ENCODE data around the gene MREG. TPM values are rescaled to one million over a fixed set of nuclear protein-coding genes. Genes with fewer than 3 reads are reported as not detected.

Gene MREG
- total RNA-seq, 1 experiment from 2014 or later = 2.1 TPM

DNA sequence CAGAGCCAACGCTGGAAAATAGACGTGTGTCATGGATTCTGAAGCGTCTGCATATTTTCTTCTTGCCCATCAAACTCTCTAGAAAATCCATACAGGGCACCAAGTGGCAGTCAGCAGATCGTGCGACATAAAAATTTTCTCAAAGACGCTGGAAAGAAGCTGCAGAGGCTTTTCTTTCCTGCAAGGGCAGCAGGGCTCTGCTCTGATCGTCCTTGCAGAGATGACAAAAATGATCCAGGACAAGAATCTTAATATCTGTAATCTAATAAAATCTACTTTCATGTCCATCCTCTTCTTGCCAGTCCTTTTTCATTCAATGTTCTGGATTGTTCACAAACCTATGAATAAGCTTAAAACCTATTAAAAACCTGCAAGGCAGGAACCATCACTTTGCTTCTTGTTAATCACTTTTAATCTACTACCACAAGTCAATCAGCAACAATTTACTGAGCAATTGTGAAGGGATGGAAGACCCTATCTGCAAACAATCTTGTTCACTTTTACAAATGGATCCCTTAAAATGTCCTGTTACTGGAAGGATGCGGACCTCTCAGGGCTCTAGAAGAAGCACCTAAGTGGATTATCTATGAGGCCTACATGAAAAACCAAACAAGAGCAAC, 93.6 kb downstream of the MREG start:
- H3K4me3 ChIP-seq = no peak overlapping the region
- H3K27me3 ChIP-seq = no peaks in the 10 kb centered on the region
- no peak for DNase-seq
- no peaks in the 10 kb centered on the region for H3K9me3 ChIP-seq
- no peaks in the 10 kb centered on the region for H3K36me3 ChIP-seq

GRCh38 chr2:215918901-215919599, 94.3 kb downstream of the MREG start:
- DNase-seq = peak; percentile 41
- no peaks in the 10 kb centered on the region for H3K27me3 ChIP-seq
- no peaks in the 10 kb centered on the region for H3K36me3 ChIP-seq
- H3K9me3 ChIP-seq = no peaks in the 10 kb centered on the region
- H3K4me3 ChIP-seq = no peak overlapping the region

DNA sequence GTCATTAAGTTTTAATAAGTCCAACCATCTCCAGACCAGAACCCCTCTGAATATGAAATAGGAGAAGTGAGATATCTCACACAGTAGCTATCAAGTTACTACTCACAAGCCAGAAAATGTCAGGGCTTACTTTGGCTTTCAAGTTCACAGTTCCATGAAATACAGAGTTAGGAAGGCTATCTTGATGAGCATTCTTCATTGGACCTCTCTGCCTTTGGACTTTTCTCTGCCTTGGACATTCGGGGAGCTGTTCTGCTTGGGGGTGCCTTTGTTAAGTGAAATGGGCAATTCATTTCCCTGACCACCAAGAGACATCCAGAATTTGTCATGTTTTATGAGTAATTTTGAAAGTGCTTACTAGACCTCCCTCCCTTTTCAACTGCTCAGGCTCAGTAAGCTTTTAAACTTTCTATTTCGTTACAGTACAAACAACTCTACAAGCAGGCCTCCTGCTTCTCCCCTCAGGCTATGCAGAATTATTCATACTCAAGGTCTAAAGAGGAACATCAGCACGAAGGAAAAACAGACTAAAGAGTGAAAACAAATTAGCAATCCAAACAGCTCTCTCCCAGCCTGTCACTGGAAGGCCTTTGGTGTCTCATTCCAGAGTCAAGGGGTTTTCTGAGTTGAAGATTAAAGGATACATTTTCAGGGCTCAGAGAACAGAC, 95.3 kb downstream of the MREG start:
- Histone ChIP-seq H3K27me3 (no peaks in the 10 kb centered on the region), H3K36me3 (no peaks in the 10 kb centered on the region), H3K9me3 (no peaks in the 10 kb centered on the region), H3K4me3 (no peak overlapping the region)
- DNase-seq = no peak

GRCh38 chr2:215915441-215915840, 97.9 kb downstream of the MREG start:
- DNase-seq = no peak
- Histone ChIP-seq H3K4me3 (no peak overlapping the region), H3K9me3 (no peaks in the 10 kb centered on the region), H3K27me3 (no peaks in the 10 kb centered on the region), H3K36me3 (no peaks in the 10 kb centered on the region)

GRCh38 chr2:215914777-215915165, 98.6 kb downstream of the MREG start:
- Histone ChIP-seq H3K9me3 (no peaks in the 10 kb centered on the region), H3K36me3 (no peaks in the 10 kb centered on the region)
- DNase-seq = no peak

GRCh38 chr2:215914054-215914776, 99.1 kb downstream of the MREG start:
- Histone ChIP-seq H3K36me3 (no peaks in the 10 kb centered on the region), H3K9me3 (no peaks in the 10 kb centered on the region), H3K27me3 (no peaks in the 10 kb centered on the region), H3K4me3 (no peak overlapping the region)
- DNase-seq = no peak

More at GRCh38 chr2:215914777-215915165, 98.6 kb downstream of the MREG start:
- no peaks in the 10 kb centered on the region for H3K27me3 ChIP-seq
- no peak overlapping the region for H3K4me3 ChIP-seq

- Histone ChIP-seq H3K4me3 (no peak overlapping the region), H3K27me3 (no peaks in the 10 kb centered on the region), H3K9me3 (no peaks in the 10 kb centered on the region), H3K36me3 (no peaks in the 10 kb centered on the region)
- DNase-seq = no peak
Observed at GRCh38 chr2:215912299-215912842, 101.0 kb downstream of the MREG start.

GRCh38 chr2:215911301-215912085, 101.9 kb downstream of the MREG start:
- no peak for DNase-seq
- no peak overlapping the region for H3K4me3 ChIP-seq
- no peaks in the 10 kb centered on the region for H3K9me3 ChIP-seq
- H3K36me3 ChIP-seq = no peaks in the 10 kb centered on the region
- no peaks in the 10 kb centered on the region for H3K27me3 ChIP-seq

DNA sequence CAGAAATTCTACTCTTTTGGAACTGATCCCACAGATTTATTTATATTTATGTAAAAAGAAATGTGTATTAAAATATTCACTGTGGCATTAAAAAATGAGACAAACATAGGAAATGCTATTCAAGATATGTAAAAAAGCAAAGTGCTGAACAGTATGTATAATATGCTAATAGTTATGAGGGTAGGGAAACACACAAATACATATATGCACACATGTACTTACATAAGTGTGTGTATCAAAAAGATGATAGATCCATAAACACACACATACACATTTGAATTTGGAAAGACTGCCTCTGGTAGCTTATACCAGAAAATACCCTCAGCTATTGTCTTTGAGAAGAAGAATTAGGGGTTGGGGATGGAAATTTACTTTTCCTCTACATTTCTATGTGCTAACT, 103.2 kb downstream of the MREG start:
- H3K36me3 ChIP-seq = no peaks in the 10 kb centered on the region
- no peaks in the 10 kb centered on the region for H3K27me3 ChIP-seq
- no peak for DNase-seq
- H3K4me3 ChIP-seq = no peak overlapping the region
- H3K9me3 ChIP-seq = no peaks in the 10 kb centered on the region

- H3K27me3 ChIP-seq = no peaks in the 10 kb centered on the region
- no peaks in the 10 kb centered on the region for H3K36me3 ChIP-seq
Observed at GRCh38 chr2:215907147-215907546, 106.2 kb downstream of the MREG start.

DNA sequence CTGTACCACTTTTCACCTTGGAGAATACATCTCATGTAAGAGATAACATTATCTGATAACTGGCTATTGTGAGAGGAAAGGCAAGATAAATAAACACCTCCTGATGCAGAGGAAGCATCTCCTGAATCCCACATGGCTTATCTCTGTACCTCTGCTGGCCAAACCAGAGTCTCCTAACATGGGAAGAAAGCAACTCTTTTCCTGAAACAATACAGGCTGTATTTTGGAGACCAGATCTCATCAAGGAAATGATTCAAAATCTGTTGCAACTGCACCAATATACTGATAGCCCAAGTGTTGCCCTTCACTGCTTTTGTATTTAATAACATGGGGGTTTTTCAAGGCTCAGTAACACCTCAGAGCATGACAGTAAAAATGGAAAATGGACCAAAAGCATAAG, 106.9 kb downstream of the MREG start:
- H3K4me3 ChIP-seq = no peak overlapping the region
- H3K27me3 ChIP-seq = no peaks in the 10 kb centered on the region
- no peak for DNase-seq

More at GRCh38 chr2:215907147-215907546, 106.2 kb downstream of the MREG start:
- DNase-seq = no peak
- Histone ChIP-seq H3K9me3 (no peaks in the 10 kb centered on the region), H3K4me3 (no peak overlapping the region)

DNA sequence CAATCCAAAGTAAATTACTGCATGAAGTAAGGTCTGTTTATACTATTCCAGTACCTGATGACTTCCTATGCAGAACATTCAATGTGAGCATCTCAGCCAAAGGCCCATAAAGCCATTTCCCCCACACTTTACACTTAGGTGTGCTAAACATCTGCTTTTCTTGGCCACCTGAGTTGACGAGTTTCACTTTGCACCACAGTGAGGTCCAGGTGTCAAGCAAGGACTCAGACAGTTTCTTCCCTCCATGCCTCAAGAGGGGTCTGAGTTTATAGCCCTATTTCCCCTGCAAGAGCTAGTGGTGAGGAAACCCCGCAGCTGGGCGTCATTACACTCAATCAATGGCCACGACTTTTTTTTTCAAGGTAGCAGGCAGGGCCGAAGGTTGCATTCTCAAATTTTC, 107.7 kb downstream of the MREG start:
- Histone ChIP-seq H3K4me3 (no peak overlapping the region), H3K36me3 (no peaks in the 10 kb centered on the region), H3K9me3 (no peaks in the 10 kb centered on the region), H3K27me3 (no peaks in the 10 kb centered on the region)
- no peak for DNase-seq

More for the DNA sequence above, 106.9 kb downstream of the MREG start:
- Histone ChIP-seq H3K9me3 (no peaks in the 10 kb centered on the region), H3K36me3 (no peaks in the 10 kb centered on the region)

DNA sequence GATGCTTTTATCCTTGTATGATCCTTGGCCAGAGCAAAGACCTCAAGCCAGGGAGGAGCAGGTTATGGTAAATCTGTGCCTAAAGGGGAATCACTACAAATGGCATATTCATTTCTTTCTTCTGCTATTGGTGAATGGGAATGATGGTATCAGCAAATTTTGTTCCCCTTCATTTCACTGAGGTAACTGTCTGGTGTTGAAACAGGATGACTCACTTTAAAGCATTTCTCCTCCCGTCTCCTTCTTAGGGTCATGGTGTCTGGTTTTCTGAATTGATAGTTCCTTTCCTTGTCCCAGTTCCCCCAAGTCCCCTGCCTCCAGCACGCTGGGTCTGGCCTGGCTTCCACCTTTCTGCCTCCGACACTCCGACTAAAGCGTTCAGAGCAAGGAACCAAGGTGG, 109.2 kb downstream of the MREG start:
- H3K4me3 ChIP-seq = no peak overlapping the region
- H3K27me3 ChIP-seq = no peaks in the 10 kb centered on the region
- no peaks in the 10 kb centered on the region for H3K9me3 ChIP-seq
- no peaks in the 10 kb centered on the region for H3K36me3 ChIP-seq
- DNase-seq = no peak

GRCh38 chr2:215903203-215903602, 110.1 kb downstream of the MREG start:
- Histone ChIP-seq H3K27me3 (no peaks in the 10 kb centered on the region), H3K36me3 (no peaks in the 10 kb centered on the region), H3K9me3 (no peaks in the 10 kb centered on the region), H3K4me3 (no peak overlapping the region)
- no peak for DNase-seq

GRCh38 chr2:215901796-215902195, 111.6 kb downstream of the MREG start:
- Histone ChIP-seq H3K27me3 (no peaks in the 10 kb centered on the region), H3K4me3 (no peak overlapping the region), H3K36me3 (no peaks in the 10 kb centered on the region), H3K9me3 (no peaks in the 10 kb centered on the region)
- DNase-seq = no peak

- Histone ChIP-seq H3K9me3 (no peaks in the 10 kb centered on the region), H3K4me3 (no peak overlapping the region), H3K36me3 (no peaks in the 10 kb centered on the region), H3K27me3 (no peaks in the 10 kb centered on the region)
- DNase-seq = no peak
Observed at GRCh38 chr2:215900843-215901242, 112.5 kb downstream of the MREG start.
